ENCODE measurements around the gene RAVER2.

DNA sequence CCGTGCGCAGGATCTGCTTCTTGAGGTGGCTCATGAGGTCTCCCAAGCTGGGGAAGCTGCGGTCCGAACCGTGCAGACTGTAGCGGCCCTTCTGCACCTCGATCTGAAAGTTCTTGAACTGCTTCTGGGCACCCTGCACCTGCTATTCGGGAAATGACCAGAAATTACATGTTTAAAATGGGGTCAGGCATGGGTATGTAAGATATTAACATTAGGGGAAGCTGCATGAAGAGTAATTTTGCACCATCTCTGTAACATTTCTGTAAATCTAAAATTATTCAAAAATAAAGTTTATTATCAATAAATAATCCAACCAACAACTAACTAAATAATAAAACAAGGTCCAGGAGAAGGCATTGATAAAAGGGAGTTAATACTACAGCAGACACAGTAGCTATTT, 110.7 kb downstream of the RAVER2 start:
- TF ChIP-seq, protein P1, sequence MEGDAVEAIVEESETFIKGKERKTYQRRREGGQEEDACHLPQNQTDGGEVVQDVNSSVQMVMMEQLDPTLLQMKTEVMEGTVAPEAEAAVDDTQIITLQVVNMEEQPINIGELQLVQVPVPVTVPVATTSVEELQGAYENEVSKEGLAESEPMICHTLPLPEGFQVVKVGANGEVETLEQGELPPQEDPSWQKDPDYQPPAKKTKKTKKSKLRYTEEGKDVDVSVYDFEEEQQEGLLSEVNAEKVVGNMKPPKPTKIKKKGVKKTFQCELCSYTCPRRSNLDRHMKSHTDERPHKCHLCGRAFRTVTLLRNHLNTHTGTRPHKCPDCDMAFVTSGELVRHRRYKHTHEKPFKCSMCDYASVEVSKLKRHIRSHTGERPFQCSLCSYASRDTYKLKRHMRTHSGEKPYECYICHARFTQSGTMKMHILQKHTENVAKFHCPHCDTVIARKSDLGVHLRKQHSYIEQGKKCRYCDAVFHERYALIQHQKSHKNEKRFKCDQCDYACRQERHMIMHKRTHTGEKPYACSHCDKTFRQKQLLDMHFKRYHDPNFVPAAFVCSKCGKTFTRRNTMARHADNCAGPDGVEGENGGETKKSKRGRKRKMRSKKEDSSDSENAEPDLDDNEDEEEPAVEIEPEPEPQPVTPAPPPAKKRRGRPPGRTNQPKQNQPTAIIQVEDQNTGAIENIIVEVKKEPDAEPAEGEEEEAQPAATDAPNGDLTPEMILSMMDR (IDR thresholded peaks at IDR 0.05), result no peak
- no peak for TF ChIP-seq TCF7L2 (IDR thresholded peaks at IDR 0.05; ENCODE audit: low read depth, low read length)
- TF ChIP-seq, protein P2, sequence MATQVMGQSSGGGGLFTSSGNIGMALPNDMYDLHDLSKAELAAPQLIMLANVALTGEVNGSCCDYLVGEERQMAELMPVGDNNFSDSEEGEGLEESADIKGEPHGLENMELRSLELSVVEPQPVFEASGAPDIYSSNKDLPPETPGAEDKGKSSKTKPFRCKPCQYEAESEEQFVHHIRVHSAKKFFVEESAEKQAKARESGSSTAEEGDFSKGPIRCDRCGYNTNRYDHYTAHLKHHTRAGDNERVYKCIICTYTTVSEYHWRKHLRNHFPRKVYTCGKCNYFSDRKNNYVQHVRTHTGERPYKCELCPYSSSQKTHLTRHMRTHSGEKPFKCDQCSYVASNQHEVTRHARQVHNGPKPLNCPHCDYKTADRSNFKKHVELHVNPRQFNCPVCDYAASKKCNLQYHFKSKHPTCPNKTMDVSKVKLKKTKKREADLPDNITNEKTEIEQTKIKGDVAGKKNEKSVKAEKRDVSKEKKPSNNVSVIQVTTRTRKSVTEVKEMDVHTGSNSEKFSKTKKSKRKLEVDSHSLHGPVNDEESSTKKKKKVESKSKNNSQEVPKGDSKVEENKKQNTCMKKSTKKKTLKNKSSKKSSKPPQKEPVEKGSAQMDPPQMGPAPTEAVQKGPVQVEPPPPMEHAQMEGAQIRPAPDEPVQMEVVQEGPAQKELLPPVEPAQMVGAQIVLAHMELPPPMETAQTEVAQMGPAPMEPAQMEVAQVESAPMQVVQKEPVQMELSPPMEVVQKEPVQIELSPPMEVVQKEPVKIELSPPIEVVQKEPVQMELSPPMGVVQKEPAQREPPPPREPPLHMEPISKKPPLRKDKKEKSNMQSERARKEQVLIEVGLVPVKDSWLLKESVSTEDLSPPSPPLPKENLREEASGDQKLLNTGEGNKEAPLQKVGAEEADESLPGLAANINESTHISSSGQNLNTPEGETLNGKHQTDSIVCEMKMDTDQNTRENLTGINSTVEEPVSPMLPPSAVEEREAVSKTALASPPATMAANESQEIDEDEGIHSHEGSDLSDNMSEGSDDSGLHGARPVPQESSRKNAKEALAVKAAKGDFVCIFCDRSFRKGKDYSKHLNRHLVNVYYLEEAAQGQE (IDR thresholded peaks at IDR 0.05; ENCODE audit: insufficient read depth in 1 of 2, low read depth in 2 of 2, low read length in 1 of 2), result no peak
